Dermis microvascular lymphatic vessel endothelial cell (primary cell): ENCODE results near the gene NOTO. TPM values are rescaled to one million over a fixed set of nuclear protein-coding genes. Genes with fewer than 3 reads are reported as not detected.
A peak's percentile ranks its signal among the peaks of the same experiment; 100 is the strongest.
"Not testable (repeated sequence)": the region's sequence is repeated elsewhere in the genome, so short reads cannot be mapped to it uniquely, and the experiment has no call there.

Experiments
- DNase-seq, 2 donors: peaks; one replicate each; pipeline versions ENCODE4 v3.0.0 to v3.0.0-alpha.2; 2010; ENCODE audit warnings: low read depth in 2 of 2
- total RNA-seq: library from RNA; depleted of rRNA; stranded (reverse); fragments of >200 nt; gene quantifications from 2 replicates; pipeline ENCODE4 v1.2.1, GENCODE V29; 2014

NOTO gene, protein sequence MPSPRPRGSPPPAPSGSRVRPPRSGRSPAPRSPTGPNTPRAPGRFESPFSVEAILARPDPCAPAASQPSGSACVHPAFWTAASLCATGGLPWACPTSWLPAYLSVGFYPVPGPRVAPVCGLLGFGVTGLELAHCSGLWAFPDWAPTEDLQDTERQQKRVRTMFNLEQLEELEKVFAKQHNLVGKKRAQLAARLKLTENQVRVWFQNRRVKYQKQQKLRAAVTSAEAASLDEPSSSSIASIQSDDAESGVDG
- total RNA-seq = not detected in 2 replicates

DNA sequence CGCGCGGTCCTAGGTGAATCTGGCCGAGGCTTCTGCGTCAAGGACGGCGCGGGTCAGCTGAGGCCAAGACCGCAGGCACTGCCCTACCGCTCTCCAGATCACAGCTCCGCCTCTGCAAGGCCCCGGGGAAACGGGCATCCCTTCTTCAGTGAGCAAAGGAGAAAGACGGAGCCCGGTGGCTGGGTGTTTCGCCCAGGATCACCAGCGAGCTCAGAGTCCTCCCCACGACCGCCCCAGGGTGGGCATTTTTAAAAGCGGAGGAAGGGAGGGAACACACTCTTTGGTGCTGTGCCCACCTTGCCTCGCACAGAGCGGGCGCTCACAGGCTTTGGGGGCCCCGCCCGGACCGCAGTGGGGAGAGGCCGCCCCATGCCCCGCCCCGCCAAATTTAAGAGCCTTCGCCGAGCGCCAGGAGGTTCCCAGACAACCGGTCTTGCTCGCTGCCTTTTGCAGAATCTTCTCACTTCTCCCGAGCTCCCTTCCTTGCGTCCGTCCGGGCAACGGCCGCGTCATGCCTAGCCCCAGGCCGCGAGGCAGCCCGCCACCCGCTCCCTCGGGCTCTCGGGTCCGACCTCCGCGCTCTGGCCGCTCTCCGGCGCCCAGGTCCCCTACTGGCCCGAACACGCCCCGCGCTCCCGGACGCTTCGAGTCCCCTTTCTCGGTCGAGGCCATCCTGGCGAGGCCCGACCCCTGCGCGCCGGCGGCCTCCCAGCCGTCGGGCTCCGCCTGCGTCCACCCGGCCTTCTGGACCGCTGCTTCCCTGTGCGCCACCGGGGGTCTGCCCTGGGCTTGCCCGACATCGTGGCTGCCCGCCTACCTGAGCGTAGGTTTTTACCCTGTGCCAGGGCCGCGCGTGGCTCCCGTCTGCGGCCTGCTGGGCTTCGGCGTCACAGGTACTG lies at the start of gene NOTO:
TSS of gene NOTO (plus strand) at position 419 of the 899 bp plus-strand sequence. CDS start at position 512, 93 bp downstream.
- DNase-seq = no peak

DNA sequence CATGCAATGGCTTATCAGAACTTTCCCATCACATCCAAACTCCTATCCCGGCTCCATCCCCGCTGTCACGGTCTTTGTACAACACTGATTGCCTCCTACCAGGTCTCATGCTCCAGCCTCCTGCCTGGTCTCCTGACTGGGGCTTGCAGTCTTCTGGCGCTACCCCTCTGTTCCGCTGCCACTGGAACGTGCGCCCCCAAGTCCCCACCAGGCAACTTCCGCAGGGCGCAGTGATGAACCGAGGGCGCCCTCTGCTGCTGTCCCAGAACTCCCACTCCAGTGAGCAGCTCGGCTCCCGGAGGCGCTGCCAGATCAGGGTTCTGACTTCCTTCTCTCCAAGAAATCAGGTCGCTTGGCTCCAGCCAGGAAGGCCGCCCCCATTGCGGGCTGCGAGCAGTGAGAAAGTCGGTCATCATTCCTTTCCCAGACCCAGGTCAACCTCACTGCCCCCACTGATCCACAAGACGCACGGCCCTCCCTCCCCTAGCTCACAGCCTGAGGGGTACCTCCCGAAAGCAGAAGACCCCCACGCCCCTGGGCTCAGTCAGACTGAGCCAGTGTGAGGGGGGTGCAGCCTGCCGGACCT lies 45.7 kb upstream of the NOTO start:
- DNase-seq = peak; percentile 41 to 72

DNA sequence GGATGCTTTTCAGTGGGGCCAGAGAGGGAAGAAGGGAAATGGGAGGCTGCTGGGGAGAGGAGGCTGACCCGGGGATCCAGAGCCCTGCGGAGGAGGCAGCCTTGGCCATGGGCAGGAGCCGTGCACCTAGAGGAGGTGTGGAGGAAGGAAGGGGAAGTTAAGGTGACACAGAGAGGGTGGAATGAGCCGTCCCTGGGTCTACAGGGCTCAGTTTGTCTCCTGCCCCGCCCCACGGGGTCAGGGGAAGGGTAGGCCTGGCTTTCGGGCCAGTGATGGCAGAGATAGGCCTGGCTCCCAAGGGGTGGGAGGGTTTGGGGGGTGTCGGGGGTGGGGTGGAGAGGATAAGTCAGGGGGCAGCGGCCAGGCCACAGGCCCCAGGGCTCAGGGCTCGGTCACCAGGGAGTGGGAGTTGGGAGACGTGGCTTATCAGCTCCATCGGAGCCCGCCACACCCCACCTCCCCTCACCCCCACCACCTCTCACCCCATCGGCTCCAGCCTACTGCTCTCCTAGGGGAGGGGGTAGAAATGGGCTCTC lies 39.5 kb upstream of the NOTO start:
- DNase-seq = no peak

DNA sequence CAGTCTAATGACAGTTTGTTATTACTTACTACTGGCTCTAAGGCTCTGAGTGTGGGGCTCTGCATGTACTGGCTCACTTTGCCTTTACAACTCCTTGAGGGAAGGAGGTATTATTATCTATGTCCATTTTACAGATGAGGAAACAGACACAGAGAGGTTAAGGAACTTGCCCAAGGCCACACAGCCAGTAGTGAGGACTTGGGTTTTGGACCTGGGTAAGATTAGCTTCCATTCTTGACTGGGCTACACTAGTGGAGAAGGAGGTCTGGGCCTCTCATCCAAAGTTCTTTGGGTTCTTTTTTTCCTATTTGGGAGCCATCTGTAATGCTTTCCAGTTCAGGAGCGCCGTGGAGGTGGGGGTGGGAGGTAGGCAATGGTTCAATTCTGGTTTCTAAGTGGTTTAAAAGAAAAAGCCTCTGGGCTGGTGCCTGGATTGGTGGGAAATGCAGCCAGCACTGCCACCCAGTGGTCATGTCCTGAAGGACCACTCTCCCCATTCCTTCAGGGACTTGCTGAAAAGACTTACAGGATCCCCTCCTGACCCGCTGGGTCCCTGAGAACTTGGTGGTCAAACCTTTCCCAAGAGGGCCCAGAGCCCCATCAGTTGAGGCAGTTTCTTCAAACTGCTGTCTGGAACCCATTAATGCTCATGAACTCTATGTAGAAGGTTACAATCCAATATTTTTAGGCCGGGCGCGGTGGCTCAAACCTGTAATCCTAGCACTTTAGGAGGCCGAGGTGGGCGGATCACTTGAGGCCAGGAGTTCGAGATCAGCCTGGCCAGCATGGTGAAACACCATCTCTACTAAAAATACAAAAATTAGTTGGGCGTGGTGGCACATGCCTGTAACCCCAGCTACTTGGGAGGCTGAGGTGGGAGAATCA lies 38.6 kb upstream of the NOTO start:
- peak; percentile 48 to 80 for DNase-seq

DNA sequence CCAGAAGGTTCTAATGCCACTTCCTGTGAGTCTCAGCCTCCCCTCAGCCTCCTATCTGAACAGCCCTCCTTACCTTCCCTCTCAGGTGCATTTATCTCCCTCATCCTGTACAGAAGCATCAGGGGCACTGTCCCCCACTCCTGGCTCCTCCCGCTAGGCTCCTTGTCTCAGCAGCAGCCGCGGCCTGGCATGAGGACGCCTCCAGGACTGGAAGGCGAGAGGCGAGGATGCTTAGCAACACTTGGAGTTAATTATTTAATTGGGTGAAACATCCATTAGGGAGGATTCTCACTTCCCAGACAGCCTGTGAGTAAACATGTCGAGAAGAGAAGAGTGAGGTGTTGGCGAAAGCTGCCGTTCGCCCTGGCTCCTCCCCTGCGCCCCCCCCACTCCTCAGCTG lies 36.4 kb upstream of the NOTO start:
- DNase-seq = not testable (repeated sequence)

DNA sequence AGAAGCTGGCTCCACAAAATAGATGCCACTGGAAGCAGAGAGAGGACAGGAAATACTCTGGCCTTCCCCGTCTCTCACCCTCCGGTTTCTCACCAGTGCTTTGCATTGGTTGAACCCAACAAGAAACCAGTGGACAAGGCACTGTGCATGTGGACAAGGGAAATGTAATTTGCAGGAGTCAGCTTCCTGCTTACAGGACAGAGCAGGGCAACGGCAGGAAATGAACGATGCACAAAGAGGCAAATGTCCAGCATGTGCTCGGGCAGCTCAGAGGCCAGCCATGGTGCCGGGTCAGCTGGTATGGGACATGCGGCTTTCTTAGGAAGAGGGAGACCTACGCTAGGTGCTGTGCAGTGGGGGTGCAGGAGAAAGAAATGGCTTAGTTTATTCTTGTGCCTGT lies 35.6 kb upstream of the NOTO start:
- DNase-seq = not testable (repeated sequence)

DNA sequence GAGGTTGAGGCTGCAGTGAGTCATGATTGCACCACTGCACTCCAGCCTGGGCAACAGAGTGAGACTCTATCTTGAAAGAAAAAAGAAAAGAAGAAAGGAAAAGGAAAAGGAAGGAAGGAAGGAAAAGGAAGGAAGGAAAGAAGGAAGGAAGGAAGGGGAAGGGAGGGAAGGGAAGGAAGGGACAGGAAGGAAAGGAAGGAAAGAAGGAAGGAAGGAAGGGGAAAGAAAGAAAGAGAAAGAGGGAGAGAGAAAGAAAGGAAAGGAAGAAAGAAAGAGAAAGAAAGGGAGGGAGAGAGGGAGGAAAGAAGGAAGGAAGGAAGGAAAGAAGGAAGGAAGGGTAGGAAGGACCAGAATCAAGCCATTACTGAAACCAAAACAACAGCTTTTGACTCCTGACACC lies 34.0 kb upstream of the NOTO start:
- DNase-seq = not testable (repeated sequence)

DNA sequence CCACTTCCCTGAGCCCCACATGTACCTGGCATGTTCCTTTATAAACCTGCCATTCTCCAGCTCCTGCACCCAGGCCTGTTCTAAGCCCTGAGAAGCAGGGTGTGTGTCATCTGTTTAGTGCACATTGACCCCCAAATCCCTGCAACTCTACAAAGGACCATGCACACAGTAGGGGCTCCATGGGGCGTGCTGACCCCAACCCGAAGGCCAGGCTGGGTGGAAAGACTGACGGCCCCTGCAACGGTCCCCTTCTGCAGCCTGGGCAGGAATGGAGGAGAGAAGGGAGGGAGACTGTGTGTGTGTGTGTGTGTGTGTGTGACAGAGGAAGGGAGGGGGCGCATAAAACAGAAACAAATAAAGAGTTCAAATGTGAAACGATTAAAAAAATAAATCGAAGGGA lies 32.0 kb upstream of the NOTO start:
- not testable (repeated sequence) for DNase-seq

DNA sequence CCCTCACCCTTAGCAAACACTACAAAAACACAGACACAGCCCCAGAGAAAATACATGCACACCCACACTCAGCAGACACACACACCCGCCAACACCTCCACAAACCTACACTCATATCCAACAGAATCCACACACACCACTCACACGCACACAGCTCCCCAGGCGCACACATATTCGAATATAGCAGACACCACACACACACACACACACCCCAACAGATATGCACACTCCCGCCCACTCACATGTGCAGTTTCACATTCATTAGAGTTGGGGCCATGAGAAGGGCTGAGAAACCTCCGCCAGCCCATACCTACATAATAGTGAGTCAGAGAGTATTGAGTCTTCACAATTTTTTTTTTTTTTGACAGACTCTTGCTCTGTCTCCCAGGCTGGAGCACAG lies 29.4 kb upstream of the NOTO start:
- DNase-seq = no peak

DNA sequence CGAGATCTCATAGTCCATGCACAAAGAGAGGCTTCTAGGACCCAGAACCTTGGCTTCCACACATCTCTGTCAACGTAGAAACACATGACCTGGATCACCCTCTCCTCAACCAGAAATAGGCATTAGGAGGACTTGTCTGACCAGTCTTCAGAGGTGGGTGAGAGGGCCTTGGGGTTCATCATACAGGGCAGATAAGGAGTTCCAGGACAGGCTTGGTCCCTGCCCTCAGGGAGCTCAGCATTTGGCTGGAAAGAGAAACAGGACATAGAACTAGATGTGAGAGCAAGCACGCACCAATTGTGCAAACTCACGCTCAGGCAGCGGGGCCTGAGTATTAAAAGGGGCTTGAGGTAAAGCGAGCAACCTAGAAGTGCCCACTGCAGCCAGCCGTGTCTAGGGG lies 28.6 kb upstream of the NOTO start:
- no peak for DNase-seq

DNA sequence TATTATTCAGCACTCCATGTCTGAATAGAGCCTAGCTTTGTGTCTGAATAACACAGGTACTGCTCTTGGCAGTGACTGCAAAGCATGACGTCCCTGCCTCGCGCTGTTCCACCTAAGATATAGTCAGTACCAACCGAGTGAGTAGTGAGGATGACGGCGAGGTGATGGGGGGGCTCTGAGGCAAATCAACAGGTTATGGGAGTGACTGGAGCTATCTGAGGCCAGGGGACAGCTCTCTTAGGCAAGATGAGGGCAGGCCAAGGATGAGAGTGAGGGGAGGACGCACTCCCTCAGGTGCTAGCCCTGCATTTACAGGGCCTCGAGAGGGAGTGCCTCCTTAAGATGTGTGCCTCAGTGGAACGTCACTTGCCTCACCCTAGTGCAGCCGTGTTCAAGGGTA lies 28.1 kb upstream of the NOTO start:
- DNase-seq = no peak

DNA sequence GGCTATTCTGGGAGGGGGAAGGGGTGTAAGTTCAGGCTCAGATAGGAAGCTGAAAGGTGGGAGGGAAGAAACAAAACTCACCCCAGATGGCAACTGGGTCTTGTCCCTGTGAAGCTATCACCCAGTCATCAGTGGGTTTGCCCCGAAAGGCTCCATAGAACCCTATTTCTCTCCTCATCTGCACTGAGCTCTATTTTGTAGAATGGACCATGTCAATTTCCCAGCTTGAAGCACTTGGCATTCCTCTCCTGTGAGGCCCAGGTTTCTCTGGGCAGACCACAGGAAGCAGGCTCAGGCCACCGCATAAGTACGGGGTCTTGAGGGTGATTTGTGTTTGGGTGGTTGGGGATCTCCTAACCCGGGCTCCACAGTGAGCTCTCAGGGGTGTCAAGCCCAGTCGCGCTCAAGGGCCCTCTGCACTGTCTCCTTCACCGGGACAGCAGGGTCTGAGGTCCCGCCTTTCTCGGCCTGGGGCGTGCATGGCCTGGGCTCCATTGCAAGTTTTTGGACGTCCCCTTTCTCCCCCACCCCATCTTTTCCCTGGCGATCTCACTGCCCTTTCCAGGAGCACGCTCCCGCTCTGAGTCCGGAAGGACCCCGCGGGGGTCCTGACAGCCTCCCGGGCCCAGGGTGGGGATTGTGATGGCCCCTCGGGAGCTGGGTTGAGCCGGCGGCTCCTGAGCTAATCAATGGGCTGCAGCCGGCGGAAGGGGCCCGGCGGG lies 27.3 kb upstream of the NOTO start:
- DNase-seq = no peak

DNA sequence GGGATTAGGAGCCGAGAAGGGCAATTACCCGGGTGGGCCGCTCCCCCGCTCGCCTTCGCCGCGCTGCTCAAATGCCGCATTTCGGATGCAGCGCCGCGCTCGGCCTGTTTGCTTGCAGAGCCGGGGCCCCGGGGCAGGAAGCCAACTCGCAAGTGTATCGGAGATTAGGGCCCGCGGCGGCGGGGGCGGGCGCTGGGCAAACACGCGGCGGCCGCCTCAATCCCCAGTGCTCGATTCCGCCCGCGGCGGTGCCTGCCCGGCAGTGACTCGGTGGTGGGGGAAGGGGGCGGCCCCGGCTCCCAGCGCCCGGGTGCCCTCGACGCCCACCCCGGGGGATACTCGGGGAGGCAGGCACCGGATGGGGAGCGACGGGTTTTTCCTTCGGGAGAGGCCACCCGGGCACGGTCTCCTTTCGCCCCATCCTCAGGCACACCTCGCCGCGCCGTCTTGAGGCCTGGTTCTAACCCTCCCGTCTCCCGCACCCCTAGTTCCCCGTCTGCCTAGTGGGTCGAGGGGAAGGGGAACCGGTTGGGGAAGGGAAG lies 26.6 kb upstream of the NOTO start:
- peak; percentile 7 to 66 for DNase-seq

DNA sequence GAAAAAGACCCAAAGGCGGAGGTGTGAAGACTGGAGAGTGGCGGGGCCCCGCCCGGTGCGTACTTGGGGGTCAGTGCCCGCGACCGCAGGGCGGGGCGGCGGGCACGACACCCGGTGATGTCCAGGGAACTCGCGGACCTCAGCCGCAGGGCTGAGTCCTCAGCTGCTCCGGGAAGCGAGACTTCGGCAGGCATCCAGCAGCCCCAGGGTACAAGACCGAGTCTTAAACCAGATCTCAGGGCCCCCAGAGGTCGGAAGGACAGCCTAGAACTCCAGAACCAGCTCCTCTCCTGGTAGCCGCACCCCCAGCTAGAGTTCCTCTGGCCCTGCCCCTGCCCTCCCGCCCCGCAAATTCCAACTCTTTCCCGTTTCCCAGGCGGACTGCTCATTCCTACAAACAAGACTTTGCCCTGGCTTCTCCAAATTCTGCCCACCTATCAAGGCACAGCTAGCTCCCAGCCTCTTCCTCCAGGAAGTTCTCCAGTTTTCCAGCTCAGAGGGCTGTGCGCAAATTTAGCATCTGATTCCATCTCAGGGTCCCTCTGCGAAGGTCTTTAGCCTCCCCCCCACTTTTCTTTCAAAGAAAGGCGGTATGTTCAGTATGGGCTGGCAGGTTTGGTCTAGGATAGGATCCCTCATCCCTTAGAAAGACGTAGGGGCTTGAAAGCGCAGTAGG lies 26.0 kb upstream of the NOTO start:
- DNase-seq = no peak

DNA sequence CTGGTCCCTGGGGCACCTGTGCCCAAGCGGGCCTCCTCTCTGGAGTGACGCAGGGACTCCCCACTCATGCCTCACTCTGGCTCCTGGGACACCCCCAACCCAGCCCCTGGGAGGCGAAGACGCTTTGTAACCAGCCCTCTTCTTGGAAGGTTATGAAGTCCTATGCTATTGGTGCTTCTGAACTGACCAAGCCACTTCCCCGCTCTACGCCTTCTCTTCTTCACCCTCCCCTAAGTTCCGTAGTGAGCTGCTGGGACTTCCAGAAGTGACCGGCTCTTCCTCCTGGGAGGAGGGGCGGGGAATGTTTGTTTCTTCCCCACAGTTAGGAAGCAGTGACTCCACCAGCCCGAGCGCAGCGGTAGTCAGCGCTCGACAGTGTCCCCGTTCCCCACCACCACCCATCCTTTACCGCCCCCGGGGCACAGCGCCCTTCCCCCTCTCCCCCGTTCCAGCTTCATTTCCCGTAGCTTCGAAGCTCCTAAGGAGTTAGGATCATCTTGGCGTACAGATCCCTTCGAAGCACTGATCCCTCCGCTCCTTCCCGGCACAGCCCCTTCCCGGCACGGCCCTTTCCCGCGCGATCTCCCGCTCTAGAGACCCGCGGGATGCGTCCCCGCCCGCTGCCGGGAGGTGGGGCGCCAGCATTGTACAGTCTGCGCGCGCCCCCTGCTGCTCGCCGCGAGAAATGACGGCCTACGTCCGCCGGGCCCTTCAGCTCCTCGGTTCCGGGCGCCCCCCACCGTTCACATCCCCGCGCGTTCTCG lies 25.3 kb upstream of the NOTO start:
- DNase-seq = peak; percentile 47 to 87

DNA sequence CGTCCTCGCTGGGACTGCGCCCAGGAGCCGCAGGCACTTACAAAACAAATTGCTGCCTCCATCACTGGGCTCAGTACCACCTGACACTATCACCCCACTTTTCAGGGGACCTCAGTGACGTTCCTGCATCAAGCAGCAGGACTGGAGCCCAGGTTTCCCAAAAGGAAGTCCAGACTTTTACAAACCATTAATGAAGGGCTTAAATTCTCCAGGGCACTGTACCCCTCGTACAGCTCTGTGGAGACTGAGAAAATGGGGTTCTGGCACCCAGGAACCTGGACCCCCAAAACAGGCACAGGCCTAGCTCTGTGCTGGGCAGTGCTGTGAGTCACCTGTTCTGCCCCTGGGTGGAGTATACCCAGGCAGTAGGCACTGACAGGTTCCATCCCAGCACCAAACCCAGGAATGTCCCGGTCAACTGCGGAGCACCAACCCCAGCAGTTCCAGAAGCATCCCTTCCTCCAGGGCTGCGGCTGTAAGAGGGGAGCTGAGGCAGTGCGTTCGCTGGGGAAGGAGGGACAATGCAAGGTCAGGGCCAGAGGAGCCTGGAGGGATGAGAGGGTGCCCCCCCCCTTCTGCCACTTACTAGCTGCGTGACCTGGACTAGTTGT lies 24.6 kb upstream of the NOTO start:
- no peak for DNase-seq

DNA sequence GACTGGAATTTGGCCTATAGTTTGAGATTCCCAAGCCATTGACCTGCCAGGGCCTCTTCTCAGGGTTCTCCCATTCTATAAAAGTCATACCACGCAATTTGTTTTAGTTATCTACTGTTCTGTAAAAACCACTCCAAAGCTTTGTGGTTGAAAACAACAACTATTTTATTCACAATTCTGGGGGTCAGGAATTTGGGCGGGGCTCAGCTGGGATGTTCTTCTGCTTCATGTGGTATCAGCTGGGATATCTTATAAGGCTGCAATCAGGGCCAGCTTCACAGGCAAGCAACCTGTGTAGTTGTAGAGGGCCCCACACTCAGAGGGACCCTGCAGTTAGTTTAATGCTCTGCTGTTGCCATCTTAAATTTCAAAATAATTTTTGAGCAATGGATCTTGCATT lies 16.4 kb upstream of the NOTO start:
- no peak for DNase-seq

DNA sequence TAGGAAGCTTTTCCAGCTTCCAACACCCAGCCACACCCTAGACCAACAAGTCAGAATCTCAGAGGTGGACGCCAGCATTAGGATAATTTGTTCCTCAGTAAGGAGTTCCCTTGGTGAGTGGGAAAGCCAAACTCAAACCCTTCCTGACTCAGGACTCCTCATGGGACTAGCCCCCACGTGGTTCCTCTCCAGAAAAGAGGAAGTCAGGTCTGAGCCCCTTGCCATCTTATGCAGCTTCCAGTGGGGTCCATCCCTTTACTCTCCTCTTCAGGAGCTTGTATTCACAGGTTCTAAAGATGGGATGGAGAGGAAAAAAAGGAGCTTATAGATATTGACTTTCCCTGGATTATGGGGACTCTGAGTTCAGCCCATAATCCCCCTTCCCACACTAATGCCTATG lies 14.8 kb upstream of the NOTO start:
- DNase-seq = no peak

DNA sequence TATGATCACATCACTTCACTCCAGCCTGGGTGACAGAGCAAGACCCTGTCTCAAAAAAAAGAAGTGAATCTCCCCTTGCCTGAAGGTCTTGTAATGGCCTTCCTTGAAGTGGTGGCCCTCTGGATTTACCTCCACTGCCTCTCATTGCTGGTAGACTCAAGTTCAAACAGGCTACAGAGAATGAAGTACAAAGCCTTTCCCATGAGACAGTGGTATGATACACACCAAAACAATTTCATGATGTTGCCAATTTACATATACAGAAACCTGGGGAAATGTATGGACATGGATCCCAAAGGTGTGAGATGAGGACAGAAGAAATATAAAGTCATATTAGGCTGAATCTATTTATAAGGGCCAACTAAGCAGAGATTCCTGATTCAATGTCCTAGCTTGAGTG lies 4.8 kb upstream of the NOTO start:
- no peak for DNase-seq
